GM21423 (cell line): ENCODE measurements around the gene SAFB.

Experiments
- ATAC-seq: cut with Tn5 transposase; IDR thresholded peaks from one replicate; pipeline ENCODE4 v1.9.1; 2021; ENCODE audit warnings: mild to moderate bottlenecking, moderate library complexity; ENCODE audit not compliant: unreplicated experiment

Gene SAFB

DNA sequence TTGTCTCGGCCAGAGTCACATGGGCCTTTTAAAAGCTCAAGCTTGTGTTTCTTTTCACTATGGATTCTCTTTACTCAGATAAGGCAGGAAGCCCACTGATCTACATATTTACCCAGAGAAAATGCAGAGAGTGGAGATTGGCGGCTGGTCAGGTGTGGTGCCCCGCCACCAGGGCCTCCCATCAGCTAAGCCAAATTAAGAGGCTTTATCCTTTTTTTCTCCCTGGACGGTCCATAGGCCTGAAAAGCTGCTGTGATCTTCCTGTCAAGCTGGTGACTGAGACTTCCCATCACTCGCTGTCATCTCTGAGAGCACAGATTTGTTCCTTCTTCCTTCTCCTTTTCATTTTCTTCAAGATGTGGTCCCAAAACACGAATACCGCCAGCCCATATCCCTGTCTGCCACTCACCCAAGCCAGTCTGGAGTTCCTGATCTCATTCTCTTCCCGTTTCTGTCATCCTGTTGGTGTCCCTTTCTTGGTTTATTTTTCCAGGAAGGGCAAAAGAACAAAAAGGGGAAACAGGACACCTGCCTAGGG, 1.9 kb downstream of the SAFB start:
- no peak for ATAC-seq

DNA sequence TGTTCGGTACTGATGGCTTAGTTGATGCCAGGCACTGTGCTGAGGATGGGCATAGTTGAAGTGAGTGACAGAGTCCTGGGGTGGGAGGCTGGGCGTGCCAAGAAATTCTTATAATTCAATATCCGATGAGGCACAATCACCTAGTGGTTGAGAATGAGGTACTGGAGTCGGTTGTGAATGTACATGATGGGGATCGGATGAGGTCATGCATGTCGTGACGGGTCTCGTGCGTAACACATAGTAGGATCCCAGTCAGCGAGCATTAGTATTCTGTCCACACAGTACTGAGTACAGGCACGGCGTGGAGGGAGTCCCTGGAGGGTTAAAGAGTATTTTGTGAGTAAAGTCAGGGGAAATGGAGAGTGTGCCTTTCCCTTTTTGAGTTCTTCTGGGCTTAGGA, 2.8 kb downstream of the SAFB start:
- no peak for ATAC-seq

DNA sequence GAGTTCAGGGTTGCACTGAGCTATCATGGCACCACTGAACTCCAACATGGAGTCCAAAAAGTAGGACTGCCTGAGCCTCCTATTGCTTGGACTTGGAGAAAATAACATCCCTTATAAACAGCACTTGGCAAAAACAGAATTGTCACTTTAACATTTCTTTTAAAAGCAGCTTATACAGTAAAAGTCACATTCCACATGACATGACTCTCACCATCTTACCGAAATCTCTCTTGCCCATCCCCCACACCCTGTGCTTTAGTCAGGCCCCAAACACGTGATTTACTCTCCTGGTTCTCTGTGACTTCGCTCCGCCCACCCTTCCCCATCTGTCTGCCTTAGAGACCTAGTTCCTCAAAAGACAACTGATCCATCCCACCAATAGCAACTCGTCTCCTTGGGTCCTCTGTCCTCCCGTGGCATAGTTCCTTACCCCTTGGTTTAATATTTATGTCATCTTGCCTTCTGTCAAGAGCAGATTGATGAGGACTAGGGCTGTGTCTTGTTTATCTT, 4.6 kb downstream of the SAFB start:
- ATAC-seq, result no peak

DNA sequence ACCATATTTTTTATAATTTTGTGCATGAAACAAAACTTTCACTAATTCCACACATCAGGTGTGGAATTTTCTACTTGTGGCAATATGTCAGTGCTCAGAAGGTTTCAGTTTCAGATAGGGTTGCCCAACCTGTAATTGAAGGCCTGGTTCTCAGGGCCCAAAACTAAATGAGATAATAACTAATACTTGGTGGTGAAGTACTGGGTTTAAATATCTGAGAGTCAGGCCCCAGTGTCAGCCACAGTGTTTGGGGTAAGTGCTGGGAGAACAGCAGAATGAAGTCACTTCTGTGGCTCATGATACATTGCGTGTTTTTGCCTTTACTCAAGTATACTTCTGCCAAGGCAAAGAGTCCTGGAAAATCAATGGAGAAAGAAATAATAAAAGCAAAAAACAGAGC, 5.6 kb downstream of the SAFB start:
- no peak for ATAC-seq

DNA sequence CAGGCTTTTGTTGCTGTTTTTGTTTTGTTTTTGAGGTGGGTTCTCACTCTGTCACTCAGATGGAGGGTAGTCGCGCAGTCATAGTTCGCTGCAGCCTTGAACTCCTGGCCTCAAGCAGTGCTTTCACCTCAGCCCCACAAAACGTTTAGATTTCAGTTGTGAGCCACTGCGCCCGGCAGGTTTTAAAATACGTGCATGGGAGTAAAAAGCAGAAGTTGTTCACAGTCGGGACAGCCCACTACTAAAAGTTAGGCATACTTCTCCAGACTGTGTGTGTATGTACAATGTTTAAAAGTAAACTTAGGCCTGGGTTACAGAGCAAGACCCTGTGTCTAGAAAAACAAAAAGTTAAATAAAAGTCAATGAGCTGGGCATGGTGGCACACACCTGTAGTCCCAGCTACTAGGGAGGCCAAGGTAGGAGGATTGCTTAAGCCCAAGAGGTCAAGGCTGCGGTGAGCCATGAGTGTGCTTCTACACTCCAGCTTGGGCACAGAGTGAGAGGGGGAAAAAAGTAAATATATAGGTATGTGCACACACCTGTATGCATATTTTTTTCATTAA, 6.1 kb downstream of the SAFB start:
- no peak for ATAC-seq

DNA sequence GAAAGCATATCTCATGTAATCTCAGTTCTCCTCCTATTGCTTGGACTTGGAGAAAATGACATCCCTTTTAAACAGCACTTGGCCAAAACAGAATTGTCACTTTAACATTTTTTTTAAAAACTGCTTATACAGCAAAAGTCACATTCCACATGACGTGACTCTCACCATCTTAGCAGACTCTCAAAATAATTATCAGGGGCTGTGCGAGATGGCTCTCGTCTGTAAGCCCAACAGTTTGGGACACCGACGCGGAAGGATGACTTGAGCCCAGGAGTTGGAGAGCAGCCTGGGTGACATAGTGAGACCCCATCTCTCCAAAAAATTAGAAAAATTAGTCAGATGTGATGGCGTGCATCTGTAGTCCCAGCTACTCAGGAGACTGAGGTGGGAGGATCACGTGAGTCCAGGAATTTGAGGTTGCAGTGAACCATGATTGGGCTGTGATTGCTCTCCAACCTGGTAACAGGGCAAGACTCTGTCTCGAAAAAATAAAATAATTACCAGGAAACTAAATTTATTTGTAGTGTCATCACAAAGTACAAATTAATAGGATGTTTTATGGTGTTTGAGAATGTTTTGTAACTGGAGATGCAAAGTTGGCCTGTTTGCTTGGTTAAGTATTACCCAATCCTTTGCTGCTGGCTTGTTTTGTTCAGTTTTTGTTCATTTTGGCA, 8.8 kb downstream of the SAFB start:
- ATAC-seq, result no peak

DNA sequence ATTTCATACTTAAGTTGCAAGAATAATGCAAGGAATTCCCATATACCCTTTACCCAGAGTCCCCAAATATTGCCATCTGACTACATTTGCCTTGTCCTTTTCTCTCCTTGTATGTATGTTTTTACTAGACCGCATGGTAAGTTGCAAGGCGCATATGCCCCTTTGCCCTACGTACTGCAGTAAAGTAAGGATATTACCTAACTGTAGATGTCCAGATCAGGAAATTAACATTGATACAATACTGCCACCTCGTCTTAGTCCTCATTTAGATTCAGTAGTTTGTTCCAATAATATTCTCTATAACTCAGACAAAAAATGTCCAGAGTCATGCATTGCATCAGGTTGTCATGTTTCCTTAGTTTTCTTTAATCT, 9.3 kb downstream of the SAFB start:
- no peak for ATAC-seq

DNA sequence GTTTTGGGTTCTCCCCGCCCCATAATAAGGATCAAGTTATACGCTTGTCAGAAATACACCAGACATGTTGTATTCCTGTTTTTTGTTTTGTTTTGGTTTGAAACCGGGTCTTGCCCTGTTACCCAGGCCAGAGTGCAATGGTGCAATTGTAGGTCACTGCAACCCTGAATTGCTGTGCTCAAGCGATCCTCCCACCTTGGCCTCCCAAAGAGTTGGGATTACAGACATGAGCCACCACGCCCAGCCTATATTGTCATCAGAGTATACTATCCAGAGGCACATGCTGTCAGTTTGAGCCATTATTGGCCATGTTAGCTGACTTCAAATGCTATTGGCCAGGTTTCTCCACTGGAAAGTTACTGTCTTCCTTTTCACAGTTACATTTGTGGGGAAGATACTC, 9.8 kb downstream of the SAFB start:
- no peak for ATAC-seq

DNA sequence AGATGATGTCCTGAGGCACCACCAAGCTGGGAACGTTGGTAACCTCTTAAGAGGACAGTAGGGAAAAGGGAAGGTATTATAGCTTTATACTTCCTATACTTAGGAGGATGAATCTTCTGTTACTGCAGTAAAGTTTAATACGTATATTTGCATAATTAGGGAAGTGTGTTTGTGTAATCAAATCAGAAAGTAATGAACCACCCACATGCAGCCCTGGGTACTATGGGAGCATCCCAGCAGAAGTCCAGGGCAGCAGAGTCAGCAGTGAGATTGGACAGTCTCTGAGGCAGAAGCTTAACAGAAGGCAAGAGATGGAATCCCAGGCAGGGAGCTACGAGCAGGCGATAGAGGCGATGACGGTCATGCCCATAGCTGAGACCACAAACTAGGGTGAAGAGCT, 12.5 kb downstream of the SAFB start:
- ATAC-seq, result no peak

DNA sequence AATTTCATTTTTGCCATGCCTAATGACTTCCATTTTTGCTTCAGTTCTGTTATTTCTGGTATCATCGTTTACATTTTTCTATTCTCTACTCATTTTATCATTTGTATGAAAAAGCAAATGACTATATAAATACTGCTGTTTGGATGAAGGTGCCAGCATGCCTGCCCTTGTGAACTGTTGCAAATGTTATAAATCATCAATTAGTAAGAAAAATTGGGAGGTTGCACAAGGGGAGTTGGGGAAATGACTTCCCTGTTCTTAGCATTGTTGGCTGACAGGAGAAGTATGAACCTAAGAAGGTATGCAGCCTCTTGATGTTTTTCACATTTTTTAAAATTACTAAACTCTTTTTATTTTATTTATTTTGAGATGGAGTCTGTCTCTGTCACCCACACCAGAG, 15.1 kb downstream of the SAFB start:
- ATAC-seq, result no peak

DNA sequence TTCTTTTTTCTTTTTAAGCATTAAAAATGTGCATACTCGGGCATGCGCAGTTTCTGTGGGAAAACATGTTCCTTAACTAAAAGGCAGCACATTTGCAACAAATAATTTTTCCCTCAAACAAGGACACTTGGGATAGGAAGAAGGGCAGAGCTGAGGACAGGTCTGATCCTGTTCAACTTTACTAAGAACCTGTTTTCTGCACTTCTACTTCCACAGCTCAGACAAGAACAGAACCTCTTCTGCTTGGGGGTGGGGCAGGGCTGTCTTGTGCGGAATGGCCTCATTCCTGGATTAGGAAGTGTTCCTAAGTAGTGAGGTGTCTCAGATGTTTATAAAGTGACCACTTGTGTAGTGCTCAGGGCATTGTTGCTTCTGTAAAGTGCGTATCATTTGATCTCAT, 18.3 kb downstream of the SAFB start:
- ATAC-seq, result no peak

DNA sequence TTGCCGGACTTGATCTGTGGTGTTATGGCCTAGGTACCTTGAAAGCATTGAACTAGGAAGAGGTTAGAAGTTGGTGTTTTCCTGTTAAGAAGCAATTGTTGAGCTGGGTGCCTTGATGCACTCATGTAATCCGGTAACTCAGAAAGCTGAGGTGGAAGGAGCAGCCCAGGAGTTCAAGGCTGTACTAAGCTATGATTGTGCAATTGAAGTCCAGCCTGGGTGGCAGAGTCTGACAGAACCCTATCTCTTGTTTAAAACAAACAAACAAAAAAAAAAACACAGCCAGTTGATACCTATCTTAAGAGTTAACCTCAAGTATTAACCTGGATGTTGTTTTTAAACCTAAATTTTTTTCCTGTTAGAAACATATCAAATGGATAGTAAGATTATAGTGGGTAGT, 19.3 kb downstream of the SAFB start:
- ATAC-seq, result no peak

DNA sequence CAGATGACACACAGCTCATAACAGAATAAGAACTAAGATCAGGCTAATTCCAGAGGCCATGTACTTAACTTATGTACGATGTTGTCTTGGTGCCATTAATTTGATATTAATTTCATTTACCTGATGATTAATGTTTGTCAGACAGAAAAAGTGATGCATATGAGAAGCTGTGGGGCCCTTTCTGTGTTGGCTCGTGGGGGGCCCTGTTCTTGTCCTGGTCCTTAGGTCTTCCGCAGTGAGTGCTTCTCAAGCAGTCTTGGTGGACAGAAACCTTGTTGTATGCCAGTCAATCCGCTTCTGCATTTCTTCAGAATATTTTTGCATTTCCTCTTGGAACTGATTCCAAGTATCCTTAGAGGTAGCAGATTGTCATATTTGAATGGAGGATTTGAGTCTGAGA, 20.2 kb downstream of the SAFB start:
- ATAC-seq, result no peak

DNA sequence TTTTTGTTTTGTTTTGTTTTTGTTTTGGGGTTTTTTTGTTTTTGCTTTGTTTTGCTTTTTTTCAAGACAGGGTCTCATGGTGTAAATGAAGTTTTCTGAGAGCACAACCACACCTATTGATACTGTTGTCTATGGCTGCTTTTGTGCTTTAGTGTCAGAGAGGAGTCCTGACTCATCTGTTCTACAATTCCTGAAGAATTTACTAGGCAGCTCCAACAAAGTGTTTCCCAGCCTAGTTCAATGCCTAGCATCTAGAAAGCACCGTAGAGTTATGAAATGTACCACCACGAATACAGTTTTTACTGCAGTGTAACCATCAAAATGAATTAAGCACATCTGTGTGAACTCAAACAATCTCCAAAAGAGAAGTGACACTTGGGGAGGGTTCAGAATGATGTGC, 21.2 kb downstream of the SAFB start:
- ATAC-seq, result no peak

DNA sequence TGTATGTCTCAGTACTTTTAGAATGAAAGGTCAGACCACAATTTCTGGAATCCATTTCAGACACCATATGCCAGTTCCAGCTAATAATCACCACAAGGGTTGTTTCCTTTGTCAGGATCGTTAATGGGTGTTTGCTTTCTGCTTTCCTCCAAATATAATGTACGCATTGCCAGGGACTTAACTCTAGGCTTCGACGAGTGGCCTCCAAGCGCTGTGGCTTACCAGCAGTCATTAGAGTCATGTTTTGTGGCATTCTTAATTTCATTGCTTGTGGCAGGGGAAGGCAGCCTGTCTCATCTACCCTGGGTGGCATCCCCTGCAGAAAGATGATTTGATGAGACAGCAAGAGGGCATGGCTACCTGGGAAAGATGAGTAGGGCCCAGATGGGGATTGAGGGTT, 22.5 kb downstream of the SAFB start:
- no peak for ATAC-seq

DNA sequence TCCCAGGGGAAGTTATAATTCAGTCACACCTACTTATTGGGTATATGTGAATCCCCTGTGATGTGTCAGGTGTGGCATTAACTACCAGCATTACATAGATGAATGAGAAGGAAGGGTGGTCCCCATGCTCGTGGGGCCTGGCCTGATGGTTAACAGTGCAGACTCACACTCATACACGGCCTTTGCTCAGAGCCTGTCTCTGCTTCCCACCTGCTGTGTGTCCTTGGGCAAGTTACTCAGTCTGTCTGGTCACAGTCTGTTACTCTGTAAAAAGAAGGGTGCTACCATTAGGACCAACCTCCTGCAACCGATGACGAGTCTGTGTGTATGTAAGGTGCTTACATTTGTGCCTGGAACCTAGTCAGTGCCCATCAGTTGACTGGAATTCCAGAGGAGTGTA, 23.8 kb downstream of the SAFB start:
- ATAC-seq, result no peak

DNA sequence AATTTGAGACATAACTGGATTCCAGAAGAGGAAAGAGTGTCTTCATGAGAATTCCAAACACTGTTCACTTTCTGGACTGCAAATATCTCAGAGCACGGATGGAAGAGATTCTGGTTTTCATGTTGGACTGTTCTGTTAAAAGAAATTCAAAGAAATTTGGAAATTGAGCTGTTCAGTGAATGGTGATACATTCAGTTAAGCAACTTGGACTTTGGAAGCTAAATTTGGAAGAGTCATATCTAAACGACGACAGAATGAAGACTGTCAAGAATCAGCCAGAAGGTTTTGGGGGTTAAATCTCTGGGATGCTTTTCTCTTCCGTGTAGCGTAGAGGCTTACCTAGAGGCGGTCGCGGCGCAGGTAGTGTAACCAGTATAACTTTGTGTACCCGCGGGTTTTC, 25.6 kb downstream of the SAFB start:
- ATAC-seq, result no peak

DNA sequence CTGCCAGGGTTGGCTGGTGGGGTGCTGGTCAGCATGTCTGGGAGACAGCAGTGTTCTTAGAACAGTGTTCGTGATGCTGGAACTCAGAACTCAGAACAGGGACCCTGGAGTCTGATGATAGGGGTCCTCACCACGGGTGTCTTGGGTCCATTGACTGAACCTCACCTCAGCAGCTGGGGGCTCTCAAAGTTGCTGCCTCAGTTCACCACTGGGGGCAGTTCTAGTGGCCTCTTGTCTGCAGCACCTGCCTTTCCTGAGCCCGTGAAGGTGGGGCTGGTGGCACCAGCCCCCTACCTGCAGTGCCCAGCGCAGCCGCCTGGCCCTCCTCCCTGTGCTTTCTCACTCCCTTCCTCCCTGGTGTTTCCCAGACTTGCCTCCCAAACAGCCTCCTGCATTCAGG, 28.5 kb downstream of the SAFB start:
- no peak for ATAC-seq

DNA sequence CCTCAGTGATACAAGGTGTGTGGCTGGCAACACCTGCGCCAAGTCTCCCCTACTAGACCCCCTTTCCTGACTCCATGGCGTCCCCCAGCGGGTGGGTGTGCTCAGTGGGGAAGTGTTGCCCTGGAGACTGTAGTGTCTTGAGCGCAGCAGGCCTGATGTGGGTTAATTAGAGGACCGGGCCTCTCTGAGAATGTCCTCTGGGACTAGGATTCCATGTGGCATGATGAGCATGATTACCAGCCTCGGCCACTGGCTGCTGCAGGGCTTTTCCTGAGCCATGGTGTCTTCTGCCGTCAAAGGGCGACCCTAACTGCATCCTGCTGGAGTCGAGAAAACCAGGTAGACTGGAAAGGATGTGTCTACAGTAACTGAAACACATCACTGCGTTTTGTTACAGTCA, 29.4 kb downstream of the SAFB start:
- ATAC-seq, result no peak

DNA sequence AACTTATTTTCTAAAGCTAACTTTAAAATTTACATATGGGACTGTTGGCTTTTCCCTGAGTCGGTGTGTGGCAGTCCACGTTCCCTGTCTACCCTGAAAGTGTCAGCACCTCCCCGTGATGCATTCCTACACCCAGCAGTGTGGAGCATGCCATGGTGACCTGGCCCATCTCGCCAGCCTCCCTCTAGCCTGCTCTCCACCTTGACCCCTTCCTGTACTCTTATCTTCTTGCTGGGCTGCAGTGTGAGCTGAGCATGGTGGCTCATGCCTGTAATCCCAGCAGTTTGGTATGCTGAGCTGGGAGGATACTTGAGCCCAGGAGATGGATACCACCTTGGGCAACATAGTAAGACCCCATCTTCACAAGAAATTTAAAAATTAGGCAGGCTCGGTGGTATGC, 32.0 kb downstream of the SAFB start:
- ATAC-seq, result no peak

DNA sequence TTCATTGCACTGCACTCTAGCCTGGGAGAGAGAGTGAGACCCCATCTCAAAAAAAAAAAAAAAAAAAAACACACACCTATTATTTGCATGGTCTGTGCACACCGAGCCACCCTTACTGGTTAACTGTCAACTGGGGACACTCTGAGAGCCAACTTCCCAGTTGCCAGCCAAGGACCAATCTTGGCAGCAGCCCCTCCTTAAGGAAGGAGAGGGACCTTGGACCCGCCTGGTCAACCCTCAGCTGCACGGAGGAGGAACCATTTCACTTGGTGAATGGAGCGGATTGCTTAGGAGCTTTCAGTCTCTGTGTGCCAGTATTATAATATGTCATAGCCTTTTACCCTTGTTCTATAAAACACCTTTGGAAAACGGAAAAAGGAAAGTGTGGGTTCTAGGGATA, 32.5 kb downstream of the SAFB start:
- ATAC-seq, result no peak

DNA sequence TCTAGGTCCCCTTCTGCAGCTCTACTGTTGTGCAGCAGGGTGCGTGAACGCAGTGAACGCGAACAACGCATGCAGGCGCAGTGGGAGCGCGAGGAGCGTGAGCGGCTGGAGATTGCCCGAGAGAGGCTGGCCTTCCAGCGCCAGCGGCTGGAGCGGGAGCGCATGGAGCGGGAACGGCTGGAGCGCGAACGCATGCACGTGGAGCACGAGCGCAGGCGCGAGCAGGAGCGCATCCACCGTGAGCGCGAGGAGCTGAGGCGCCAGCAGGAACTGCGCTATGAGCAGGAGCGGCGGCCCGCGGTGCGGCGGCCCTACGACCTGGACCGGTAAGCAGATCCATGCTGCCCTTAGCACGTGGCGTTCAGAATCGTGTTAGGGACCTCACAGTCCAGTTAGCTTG, 38.6 kb downstream of the SAFB start:
- ATAC-seq, result no peak

DNA sequence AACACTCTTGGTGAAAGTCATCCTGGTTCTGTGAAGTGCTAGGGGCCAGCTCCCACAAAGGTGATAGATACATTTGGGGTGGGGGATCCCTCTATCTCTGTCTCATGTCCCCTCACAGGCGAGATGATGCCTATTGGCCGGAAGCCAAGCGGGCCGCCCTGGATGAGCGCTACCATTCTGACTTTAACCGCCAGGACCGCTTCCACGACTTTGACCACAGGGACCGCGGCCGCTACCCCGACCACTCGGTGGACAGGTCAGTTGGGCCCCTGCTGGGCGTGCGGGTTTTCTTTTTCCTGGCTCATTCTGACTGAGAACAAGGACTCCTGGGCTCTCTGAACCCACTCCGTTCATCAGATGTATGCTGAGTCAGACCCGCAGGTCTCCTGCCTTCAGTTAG, 41.0 kb downstream of the SAFB start:
- ATAC-seq, result no peak
